Suprapubic skin (tissue), 4 donors: Measurements from ENCODE around the gene LARP4B. TPM values are rescaled to one million over a fixed set of nuclear protein-coding genes. Genes with fewer than 3 reads are reported as not detected.

Source experiments
- DNase-seq, 2 donors: peaks; one replicate each; pipeline ENCODE4 v3.0.0-alpha.2; 2019; ENCODE audit warnings: low spot score in 2 of 2
- H3K27ac ChIP-seq: fragments of 200-600 bp; sonication (generic); one replicate; pipeline ENCODE4 v1.5.1; 2019
- H3K27me3 ChIP-seq: fragments of 200-600 bp; sonication (generic); one replicate; pipeline ENCODE4 v1.5.1; 2019
- H3K36me3 ChIP-seq: fragments of 200-600 bp; sonication (generic); one replicate; pipeline ENCODE4 v1.5.1; 2019
- H3K4me1 ChIP-seq: fragments of 200-600 bp; sonication (generic); one replicate; pipeline ENCODE4 v1.5.1; 2019
- H3K4me3 ChIP-seq: fragments of 200-600 bp; sonication (generic); one replicate; pipeline ENCODE4 v1.5.1; 2019; ENCODE audit warnings: mild to moderate bottlenecking
- H3K9me3 ChIP-seq: fragments of 200-600 bp; sonication (generic); one replicate; pipeline ENCODE4 v1.5.1; 2019
- CTCF ChIP-seq, 2 donors: fragments of 200-600 bp in 1 of 2; fragments of 450-650 bp in 1 of 2; sonication (generic) in 1 of 2; IDR thresholded peaks; one replicate each; pipeline ENCODE4 v1.5.1; 2016 to 2019; ENCODE audit warnings: antibody characterized with exemption in 2 of 2, mild to moderate bottlenecking in 1 of 2, moderate library complexity in 1 of 2
- EP300 ChIP-seq: sonication (generic); formaldehyde crosslinking; IDR thresholded peaks from one replicate; pipeline ENCODE4 v1.6.1; 2017; ENCODE audit warnings: antibody characterized with exemption
- POLR2A ChIP-seq, 2 donors: fragments of 450-650 bp; IDR thresholded peaks; one replicate each; pipeline ENCODE4 v1.6.1; 2017; ENCODE audit warnings: antibody characterized with exemption in 2 of 2, mild to moderate bottlenecking in 2 of 2, moderate library complexity in 2 of 2
- POLR2AphosphoS5 ChIP-seq, 3 donors: sonication (generic); formaldehyde crosslinking; IDR thresholded peaks; one replicate each; pipeline ENCODE4 v1.6.1; 2017; ENCODE audit warnings: antibody characterized with exemption in 3 of 3
- WGBS: methylation state at CpG from one replicate; pipeline ENCODE4 v1.1.5; 2018; 5-methylcytosine and 5-hydroxymethylcytosine counted together
- total RNA-seq, 4 donors: library from RNA; depleted of rRNA; stranded (reverse); fragments of >200 nt; gene quantifications; one replicate each; pipeline ENCODE4 v1.1.0, GENCODE V29; 2016

The LARP4B gene
- total RNA-seq, 4 donors from 2014 or later: 53.5 to 100 (median 69.7) TPM

GRCh38 chr10:807958-808353 is 123.5 kb downstream of the LARP4B start:
- Histone ChIP-seq H3K36me3 (peaks cover 63% of the 10 kb centered on the region), H3K4me1 (peaks cover 3% of the 10 kb centered on the region), H3K27ac (no peak overlapping the region), H3K9me3 (no peaks in the 10 kb centered on the region), H3K4me3 (no peak overlapping the region), H3K27me3 (no peaks in the 10 kb centered on the region)
- TF ChIP-seq POLR2AphosphoS5 (IDR thresholded peaks at IDR 0.05) (no peak), CTCF (IDR thresholded peaks at IDR 0.05) (no peak), EP300 (no peak), POLR2A (IDR thresholded peaks at IDR 0.05) (no peak)
- DNase-seq: no peak
- WGBS: 90% methylated on average over 9 of the region's 9 CpGs

GRCh38 chr10:807163-807957 is 124.1 kb downstream of the LARP4B start:
- DNase-seq: peak in 1 of 2 donors; percentile 65
- WGBS: 90% methylated on average over 30 of the region's 30 CpGs
- Histone ChIP-seq H3K4me3 (no peak overlapping the region), H3K27ac (no peak overlapping the region), H3K9me3 (no peaks in the 10 kb centered on the region), H3K4me1 (peaks cover 3% of the 10 kb centered on the region), H3K27me3 (no peaks in the 10 kb centered on the region), H3K36me3 (peaks cover 57% of the 10 kb centered on the region)
- no peak for TF ChIP-seq CTCF (IDR thresholded peaks at IDR 0.05)
- no peak for TF ChIP-seq POLR2A (IDR thresholded peaks at IDR 0.05)
- no peak for TF ChIP-seq EP300
- TF ChIP-seq POLR2AphosphoS5 (IDR thresholded peaks at IDR 0.05): no peak

GRCh38 chr10:806451-807162 is 124.9 kb downstream of the LARP4B start:
- no peaks in the 10 kb centered on the region for H3K9me3 ChIP-seq
- DNase-seq: no peak
- H3K27me3 ChIP-seq: no peaks in the 10 kb centered on the region
- 79% methylated on average over 20 of the region's 20 CpGs for WGBS
- H3K4me1 ChIP-seq: peaks cover 3% of the 10 kb centered on the region
- H3K36me3 ChIP-seq: peaks cover 50% of the 10 kb centered on the region
- TF ChIP-seq POLR2AphosphoS5 (IDR thresholded peaks at IDR 0.05): no peak
- no peak for TF ChIP-seq EP300
- no peak for TF ChIP-seq POLR2A (IDR thresholded peaks at IDR 0.05)
- no peak for TF ChIP-seq CTCF (IDR thresholded peaks at IDR 0.05)
- no peak overlapping the region for H3K27ac ChIP-seq
- H3K4me3 ChIP-seq: no peak overlapping the region

- Histone ChIP-seq H3K27ac (no peak overlapping the region), H3K9me3 (no peaks in the 10 kb centered on the region), H3K36me3 (peaks cover 41% of the 10 kb centered on the region), H3K4me3 (no peak overlapping the region), H3K27me3 (no peaks in the 10 kb centered on the region), H3K4me1 (peaks cover 3% of the 10 kb centered on the region)
- 89% methylated on average over 29 of the region's 29 CpGs for WGBS
- TF ChIP-seq EP300: no peak
- no peak for TF ChIP-seq POLR2A (IDR thresholded peaks at IDR 0.05)
- TF ChIP-seq CTCF (IDR thresholded peaks at IDR 0.05): no peak
- no peak for TF ChIP-seq POLR2AphosphoS5 (IDR thresholded peaks at IDR 0.05)
- DNase-seq: no peak
These were observed 125.7 kb downstream of the LARP4B start for GRCh38 chr10:805620-806305.
